WERI-Rb-1 (cell line): ENCODE measurements around the gene TRIM69.
"Not testable (repeated sequence)": the region's sequence is repeated elsewhere in the genome, so short reads cannot be mapped to it uniquely, and the experiment has no call there.

Experiments
- DNase-seq: peaks from one replicate; pipeline ENCODE4 v3.0.0-alpha.2; 2020
- H3K27ac ChIP-seq: fragments of 250-450 bp; sonication (Bioruptor Pico); 2 replicates; pipeline ENCODE4 v1.5.1; 2020; ENCODE audit warnings: mild to moderate bottlenecking, moderate library complexity
- H3K27me3 ChIP-seq: fragments of 250-450 bp; sonication (Bioruptor Pico); 2 replicates; pipeline ENCODE4 v1.5.1; 2021; ENCODE audit warnings: mild to moderate bottlenecking, low read depth, moderate library complexity; ENCODE audit not compliant: insufficient read depth, severe bottlenecking
- H3K36me3 ChIP-seq: fragments of 250-450 bp; sonication (Bioruptor Pico); 2 replicates; pipeline ENCODE4 v1.5.1; 2020; ENCODE audit warnings: mild to moderate bottlenecking, moderate library complexity
- H3K4me3 ChIP-seq: 2 replicates; pipeline ENCODE4 v1.5.1; 2011; ENCODE audit warnings: low read depth, mild to moderate bottlenecking, control low read depth, low read length
- H3K9me3 ChIP-seq: fragments of 250-450 bp; sonication (Bioruptor Pico); 2 replicates; pipeline ENCODE4 v1.5.1; 2021; ENCODE audit warnings: mild to moderate bottlenecking, moderate library complexity; ENCODE audit not compliant: severe bottlenecking
- CTCF ChIP-seq: IDR thresholded peaks from 2 replicates; pipeline ENCODE4 v1.5.1; 2011; ENCODE audit warnings: low read depth, mild to moderate bottlenecking, control low read depth, inconsistent platforms, low read length

The TRIM69 gene

GRCh38 chr15:44775953-44776352 is 39.6 kb downstream of the TRIM69 start:
- no peak overlapping the region for H3K4me3 ChIP-seq
- no peaks in the 10 kb centered on the region for H3K36me3 ChIP-seq
- no peaks in the 10 kb centered on the region for H3K27me3 ChIP-seq
- no peak for DNase-seq
- TF ChIP-seq CTCF: no peak
- H3K27ac ChIP-seq: no peak overlapping the region
- H3K9me3 ChIP-seq: peaks cover 3% of the 10 kb centered on the region

GRCh38 chr15:44779761-44780160 is 43.4 kb downstream of the TRIM69 start:
- Histone ChIP-seq H3K27ac (no peak overlapping the region), H3K27me3 (no peaks in the 10 kb centered on the region), H3K9me3 (no peaks in the 10 kb centered on the region), H3K4me3 (no peak overlapping the region), H3K36me3 (no peaks in the 10 kb centered on the region)
- TF ChIP-seq CTCF: no peak
- no peak for DNase-seq

- Histone ChIP-seq H3K4me3 (no peak overlapping the region), H3K36me3 (no peaks in the 10 kb centered on the region), H3K27ac (no peak overlapping the region), H3K9me3 (no peaks in the 10 kb centered on the region), H3K27me3 (no peaks in the 10 kb centered on the region)
- DNase-seq: no peak
- TF ChIP-seq CTCF: no peak
Measured at GRCh38 chr15:44780608-44781007, 44.3 kb downstream of the TRIM69 start.

GRCh38 chr15:44781128-44781810 is 44.9 kb downstream of the TRIM69 start:
- TF ChIP-seq CTCF: no peak
- no peak overlapping the region for H3K27ac ChIP-seq
- no peak for DNase-seq

GRCh38 chr15:44782516-44782915 is 46.2 kb downstream of the TRIM69 start:
- DNase-seq: no peak
- Histone ChIP-seq H3K36me3 (no peaks in the 10 kb centered on the region), H3K27ac (no peak overlapping the region), H3K4me3 (no peak overlapping the region), H3K27me3 (no peaks in the 10 kb centered on the region), H3K9me3 (no peaks in the 10 kb centered on the region)
- no peak for TF ChIP-seq CTCF

More at GRCh38 chr15:44781128-44781810, 44.9 kb downstream of the TRIM69 start:
- Histone ChIP-seq H3K4me3 (no peak overlapping the region), H3K27me3 (no peaks in the 10 kb centered on the region), H3K36me3 (no peaks in the 10 kb centered on the region), H3K9me3 (no peaks in the 10 kb centered on the region)

- not testable (repeated sequence) for H3K27me3 ChIP-seq, DNase-seq, H3K27ac ChIP-seq, H3K9me3 ChIP-seq, H3K36me3 ChIP-seq
- peak overlapping the region; percentile 68; the same call in 1 of the 2 replicates for H3K4me3 ChIP-seq
Measured at GRCh38 chr15:44784918-44785274, 48.6 kb downstream of the TRIM69 start.
